ENCODE data around the gene FSTL4.

GRCh38 chr5:133353741-133354140 is 258.6 kb downstream of the FSTL4 start:
- no peak for TF ChIP-seq POLR2A (IDR thresholded peaks at IDR 0.05)
- no peak for TF ChIP-seq CTCF (IDR thresholded peaks at IDR 0.05)
